Cardiac muscle cell (in vitro differentiated cells and primary cell): ENCODE data around the gene LRRC37A3. TPM values are rescaled to one million over a fixed set of nuclear protein-coding genes. Genes with fewer than 3 reads are reported as not detected.
"Not testable (repeated sequence)": the region's sequence is repeated elsewhere in the genome, so short reads cannot be mapped to it uniquely, and the experiment has no call there.

Experiments used
- DNase-seq, 2 donors: peaks; one replicate each; pipeline versions ENCODE4 v3.0.0 to v3.0.0-alpha.2; 2010 to 2017; ENCODE audit warnings: low read depth in 1 of 2, low spot score in 1 of 2
- H3K27ac ChIP-seq: fragments of 200-600 bp; sonication (generic); 2 replicates; pipeline ENCODE4 v1.5.1; 2016
- H3K27me3 ChIP-seq: fragments of 200-600 bp; sonication (generic); 2 replicates; pipeline ENCODE4 v1.6.0; 2016; ENCODE audit warnings: control low read depth
- H3K36me3 ChIP-seq: fragments of 200-600 bp; sonication (generic); 2 replicates; pipeline ENCODE4 v1.5.1; 2016; ENCODE audit warnings: control low read depth
- H3K4me1 ChIP-seq: fragments of 200-600 bp; sonication (generic); 2 replicates; pipeline ENCODE4 v1.8.1; 2017; ENCODE audit warnings: low read depth, mild to moderate bottlenecking, mixed run types
- H3K4me3 ChIP-seq: fragments of 200-600 bp; sonication (generic); 2 replicates; pipeline ENCODE4 v1.5.1; 2016; ENCODE audit warnings: mild to moderate bottlenecking
- H3K9me3 ChIP-seq: fragments of 200-600 bp; sonication (generic); 2 replicates; pipeline ENCODE4 v1.5.1; 2017; ENCODE audit warnings: low read depth, mild to moderate bottlenecking, control low read depth
- CTCF ChIP-seq: IDR thresholded peaks from 2 replicates; pipeline ENCODE4 v1.5.1; 2012; ENCODE audit warnings: low read depth, mild to moderate bottlenecking, low read length
- polyA plus RNA-seq: library from polyadenylated mRNA; unstranded; fragments of >200 nt; fragmentation: Nextera tagmentation; extraction: Ambion mirVana; gene quantifications from 2 replicates; pipeline ENCODE4 v1.2.1, GENCODE V29; 2016
- total RNA-seq: library from RNA; depleted of rRNA; stranded (reverse); fragments of >200 nt; gene quantifications from 2 replicates; pipeline ENCODE4 v1.2.3, GENCODE V29; 2016

The LRRC37A3 gene
- total RNA-seq = 3.3 and 4.2 TPM in 2 replicates
- 6.4 and 10.3 TPM in 2 replicates for polyA plus RNA-seq

GRCh38 chr17:64919289-64920025 lies at the start of gene LRRC37A3:
Gene LRRC37A3, minus strand, starts transcription at chr17:64919478. Its CDS starts 22,221 bp downstream, at chr17:64897257.
- TF ChIP-seq CTCF = peak; percentile 73
- not testable (repeated sequence) for H3K4me1 ChIP-seq, H3K9me3 ChIP-seq, H3K36me3 ChIP-seq, H3K27me3 ChIP-seq
- peak within 1 kb of the TSS; percentile 98 for H3K27ac ChIP-seq
- peak within 1 kb of the TSS; percentile 66 for H3K4me3 ChIP-seq
- peak; percentile 95 to 99 for DNase-seq

GRCh38 chr17:64965873-64966287 lies 46.6 kb upstream of the LRRC37A3 start:
- H3K4me1 ChIP-seq, H3K27ac ChIP-seq, H3K9me3 ChIP-seq, H3K27me3 ChIP-seq, H3K36me3 ChIP-seq: not testable (repeated sequence)
- peak overlapping the region; percentile 17 for H3K4me3 ChIP-seq
- peak; percentile 50 to 57 for DNase-seq
- peak; percentile 22 for TF ChIP-seq CTCF

- H3K27ac ChIP-seq, H3K36me3 ChIP-seq, DNase-seq, H3K4me1 ChIP-seq, H3K27me3 ChIP-seq, H3K9me3 ChIP-seq: not testable (repeated sequence)
- peak overlapping the region; percentile 17 for H3K4me3 ChIP-seq
These were observed 46.1 kb upstream of the LRRC37A3 start for GRCh38 chr17:64965256-64965872.

GRCh38 chr17:64964796-64965195 lies 45.5 kb upstream of the LRRC37A3 start:
- Histone ChIP-seq H3K4me1 (no peaks in the 10 kb centered on the region), H3K9me3 (no peaks in the 10 kb centered on the region)
- no peak for DNase-seq

GRCh38 chr17:64963814-64964213 lies 44.5 kb upstream of the LRRC37A3 start:
- H3K27ac ChIP-seq, H3K4me3 ChIP-seq, H3K9me3 ChIP-seq, H3K27me3 ChIP-seq, DNase-seq, H3K4me1 ChIP-seq, H3K36me3 ChIP-seq: not testable (repeated sequence)

More at GRCh38 chr17:64964796-64965195, 45.5 kb upstream of the LRRC37A3 start:
- Histone ChIP-seq H3K4me3 (no peak overlapping the region), H3K27ac (no peak overlapping the region), H3K36me3 (no peaks in the 10 kb centered on the region), H3K27me3 (no peaks in the 10 kb centered on the region)
- no peak for TF ChIP-seq CTCF

- not testable (repeated sequence) for H3K36me3 ChIP-seq, H3K9me3 ChIP-seq, H3K4me3 ChIP-seq, H3K4me1 ChIP-seq, H3K27me3 ChIP-seq, H3K27ac ChIP-seq
- TF ChIP-seq CTCF = peak; percentile 57
- peak; percentile 75 to 77 for DNase-seq
These were observed 42.5 kb upstream of the LRRC37A3 start for GRCh38 chr17:64961563-64962378.
